NCI-H1417 treated with DMSO at 0.1 percent for 48 hours (cell line): ENCODE measurements around the gene RPS6KA2.
"Not testable (repeated sequence)": the region's sequence is repeated elsewhere in the genome, so short reads cannot be mapped to it uniquely, and the experiment has no call there.

Experiments
- DNase-seq: peaks from one replicate; lab custom pipeline; 2025; lab: John Stamatoyannopoulos, UW

Gene RPS6KA2

DNA sequence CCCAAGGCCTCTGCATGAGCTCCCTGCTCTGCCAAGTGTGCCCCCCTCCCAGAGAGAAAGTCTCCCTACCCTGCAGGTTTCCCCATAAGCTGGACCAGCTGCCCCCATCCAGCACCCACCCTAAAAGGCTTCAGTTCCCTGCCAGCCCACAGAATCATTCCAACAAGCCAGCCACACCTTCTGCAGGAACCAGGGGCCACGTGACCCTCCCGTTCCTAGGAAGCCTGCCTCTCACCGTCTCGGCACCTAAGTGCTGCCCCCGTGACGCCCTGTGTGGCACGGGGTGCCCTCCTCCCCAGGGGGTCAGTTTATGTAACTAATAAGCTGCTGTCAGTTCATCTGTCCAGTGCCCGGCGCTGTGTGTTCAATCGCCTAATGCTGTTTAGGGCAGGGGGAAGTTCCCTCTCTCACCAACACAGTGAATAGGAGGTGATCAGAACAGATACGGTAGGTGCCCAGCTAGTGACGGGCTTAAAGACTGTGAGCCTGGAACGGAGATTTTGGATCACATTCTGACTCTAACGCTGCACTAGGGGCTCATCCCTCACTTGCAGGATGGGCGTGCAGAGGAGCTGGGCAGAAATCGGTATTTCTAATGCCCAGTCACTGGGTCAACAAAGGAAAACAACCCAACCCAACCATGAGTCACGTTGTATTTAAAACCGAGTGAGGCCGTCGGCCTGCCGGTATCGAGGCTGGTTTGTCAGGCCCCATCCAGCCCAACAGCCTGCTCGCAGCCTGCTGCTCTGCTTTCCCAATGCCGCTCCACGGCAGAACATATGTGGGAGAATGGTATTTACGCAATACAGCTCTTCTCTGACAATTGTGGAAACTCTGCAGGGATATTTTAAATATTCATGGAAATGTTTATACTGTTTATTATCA lies 96.6 kb downstream of the RPS6KA2 start:
- no peak for DNase-seq

DNA sequence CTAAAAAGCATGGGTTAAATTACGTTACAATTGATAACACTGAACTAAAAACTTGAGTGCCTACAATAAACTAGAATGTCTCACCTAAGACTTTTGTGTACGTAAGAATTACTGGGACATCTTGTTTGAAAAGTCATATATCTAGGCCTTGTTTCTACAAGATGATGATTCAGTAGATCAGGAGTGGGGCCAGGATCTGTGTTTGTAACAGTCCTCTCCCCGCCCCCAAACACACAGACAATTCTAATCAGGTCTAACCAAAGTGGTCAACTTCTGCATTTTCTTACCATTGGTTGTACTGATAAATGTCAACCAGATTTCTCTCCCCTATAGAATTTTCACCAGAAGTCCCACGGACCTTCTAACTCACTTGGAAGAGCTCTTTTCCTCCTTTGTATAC lies 97.5 kb downstream of the RPS6KA2 start:
- DNase-seq: no peak

DNA sequence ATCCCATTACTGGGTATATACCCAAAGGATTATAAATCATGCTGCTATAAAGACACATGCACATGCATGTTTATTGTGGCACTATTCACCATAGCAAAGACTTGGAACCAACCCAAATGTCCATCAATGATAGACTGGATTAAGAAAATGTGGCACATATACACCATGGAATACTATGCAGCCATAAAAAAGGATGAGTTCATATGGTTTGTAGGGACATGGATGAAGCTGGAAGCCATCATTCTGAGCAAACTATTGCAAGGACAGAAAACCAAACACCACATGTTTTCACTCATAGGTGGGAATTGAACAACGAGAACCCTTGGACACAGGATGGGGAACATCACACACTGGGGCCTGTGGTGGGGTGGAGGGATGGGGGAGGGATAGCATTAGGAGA lies 98.0 kb downstream of the RPS6KA2 start:
- DNase-seq: not testable (repeated sequence)

DNA sequence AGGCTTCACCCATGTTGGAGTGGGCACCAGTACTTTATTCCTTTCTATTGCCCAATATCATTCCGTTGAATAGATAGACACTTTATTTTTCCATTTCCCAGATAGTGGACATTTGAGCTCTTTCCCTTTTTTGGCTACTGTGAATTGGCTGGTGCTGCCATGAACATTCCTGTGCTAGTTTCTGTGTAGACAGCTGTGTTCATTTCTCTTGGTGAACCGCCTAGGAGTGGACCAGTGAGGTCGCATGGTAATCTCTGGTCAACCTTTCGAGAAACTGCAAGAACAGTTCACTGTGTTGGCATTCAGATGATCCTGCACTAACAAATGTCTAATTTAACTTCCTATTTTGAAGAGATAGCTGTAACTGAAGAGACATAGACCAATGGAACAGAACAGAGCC lies 99.2 kb downstream of the RPS6KA2 start:
- no peak for DNase-seq

DNA sequence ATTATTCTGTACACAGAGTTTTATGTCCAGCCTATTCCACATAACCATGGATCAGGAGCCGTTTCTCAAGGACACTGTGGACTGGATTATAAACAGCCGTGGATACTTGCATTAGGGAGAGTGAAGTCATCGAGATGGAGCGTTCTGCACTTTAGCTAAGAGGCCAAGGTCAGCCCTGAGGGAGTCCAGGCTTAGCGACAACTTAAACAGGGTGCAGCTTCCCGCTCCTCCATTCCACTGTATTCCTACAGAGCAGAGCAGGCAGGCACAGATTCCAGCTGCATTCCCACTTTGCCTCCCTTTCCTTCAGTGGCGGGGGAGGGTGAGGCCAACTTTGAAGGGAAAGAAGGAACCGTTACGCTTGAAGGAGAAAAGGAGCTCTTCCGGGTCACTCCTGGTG lies 100.1 kb downstream of the RPS6KA2 start:
- DNase-seq: no peak

DNA sequence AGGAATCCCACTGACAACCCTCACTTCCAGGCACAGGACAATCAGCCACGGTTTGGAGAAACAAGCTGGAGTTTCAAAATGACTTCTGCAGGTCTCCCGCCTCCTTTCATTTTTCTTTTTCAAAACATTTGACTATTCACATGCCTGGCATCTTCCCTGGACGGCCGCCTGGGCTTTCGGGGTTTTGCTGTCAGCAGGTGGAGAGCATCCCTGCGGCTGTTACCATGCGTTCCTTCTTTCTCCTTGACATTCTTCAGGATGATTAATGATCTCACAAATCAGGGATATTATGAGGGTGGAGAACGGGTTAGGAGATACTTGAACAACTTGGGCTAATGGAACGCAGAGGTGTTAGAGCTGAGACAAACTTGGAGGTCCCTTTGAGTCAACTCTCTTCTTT lies 101.5 kb downstream of the RPS6KA2 start:
- no peak for DNase-seq

DNA sequence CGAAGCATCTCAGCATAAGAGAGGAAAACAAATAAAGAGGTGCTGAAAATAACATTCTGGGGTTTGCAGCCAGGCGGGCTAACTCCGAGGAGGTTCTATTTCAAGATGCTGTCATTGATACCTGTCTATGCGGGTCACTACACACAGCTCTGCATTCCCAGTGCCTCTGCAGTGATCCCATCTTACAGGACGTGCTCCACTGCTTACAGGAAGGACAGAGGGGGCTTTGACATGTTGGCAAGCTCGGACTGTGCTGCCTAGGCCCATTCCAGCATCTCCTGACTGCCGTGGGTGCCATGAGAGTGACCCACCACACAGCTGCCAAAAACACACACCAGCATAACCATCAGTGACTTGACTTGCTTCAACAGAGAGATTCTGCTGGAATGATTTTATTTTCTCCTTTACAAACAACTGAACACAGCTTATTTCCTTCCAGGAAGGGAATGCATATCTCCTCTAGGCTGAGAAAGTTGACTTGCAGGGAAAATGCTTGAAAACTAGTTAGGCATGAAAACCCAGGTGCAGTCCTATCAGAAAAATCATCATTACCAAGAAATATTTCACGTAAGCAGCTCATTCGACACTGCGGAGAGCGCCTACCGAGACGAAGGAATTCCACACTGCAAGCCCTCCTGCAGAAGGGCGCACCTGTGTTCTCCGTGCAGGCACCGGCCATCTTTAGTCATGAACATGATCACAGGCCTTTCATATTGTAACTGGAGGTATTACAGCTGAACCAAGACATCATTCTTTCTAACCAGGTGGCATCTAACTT lies 103.1 kb downstream of the RPS6KA2 start:
- no peak for DNase-seq

DNA sequence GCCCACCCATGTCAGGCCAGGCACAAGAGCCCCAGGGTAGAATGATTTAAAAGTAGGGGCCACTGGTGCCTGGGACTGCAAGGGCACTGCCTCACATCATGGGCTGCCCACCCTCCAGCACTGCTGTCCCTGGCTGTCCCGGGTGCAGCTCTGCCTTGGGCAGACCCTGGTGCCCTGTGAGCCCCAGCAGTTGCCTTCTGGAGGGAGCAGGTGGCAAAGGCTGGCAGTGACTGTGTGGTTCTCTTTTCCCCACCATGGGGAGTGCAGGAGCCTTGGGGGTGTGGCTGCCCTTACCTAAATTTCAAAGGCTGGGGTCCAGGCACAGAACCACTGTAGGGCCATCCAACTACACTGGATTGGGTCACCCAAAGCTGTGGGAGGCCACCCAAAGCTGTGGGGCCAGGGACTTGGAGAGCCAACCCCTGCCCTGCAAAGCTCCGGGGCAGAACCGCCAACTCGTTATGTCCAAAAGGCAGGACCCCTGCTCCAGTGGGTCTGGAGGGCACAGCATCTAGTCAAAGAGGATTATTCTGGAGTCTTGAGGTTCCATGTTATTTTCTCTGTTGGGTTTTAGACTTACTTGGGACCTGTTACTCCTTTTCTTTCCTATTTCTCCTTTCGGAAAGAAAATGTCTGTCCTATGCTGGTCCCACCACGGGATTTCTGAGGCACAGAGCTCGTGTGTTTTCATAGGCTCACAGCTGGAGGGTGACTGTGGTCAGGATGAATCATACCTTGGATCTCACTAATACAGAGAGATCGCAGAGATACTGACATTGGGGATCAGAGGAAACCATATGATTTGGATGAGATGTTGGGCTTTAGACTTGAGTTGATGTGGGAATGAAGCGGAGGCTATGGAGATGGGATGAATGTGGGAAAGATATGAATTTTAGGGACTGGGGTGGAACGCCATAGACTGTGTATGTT lies 105.9 kb downstream of the RPS6KA2 start:
- no peak for DNase-seq

DNA sequence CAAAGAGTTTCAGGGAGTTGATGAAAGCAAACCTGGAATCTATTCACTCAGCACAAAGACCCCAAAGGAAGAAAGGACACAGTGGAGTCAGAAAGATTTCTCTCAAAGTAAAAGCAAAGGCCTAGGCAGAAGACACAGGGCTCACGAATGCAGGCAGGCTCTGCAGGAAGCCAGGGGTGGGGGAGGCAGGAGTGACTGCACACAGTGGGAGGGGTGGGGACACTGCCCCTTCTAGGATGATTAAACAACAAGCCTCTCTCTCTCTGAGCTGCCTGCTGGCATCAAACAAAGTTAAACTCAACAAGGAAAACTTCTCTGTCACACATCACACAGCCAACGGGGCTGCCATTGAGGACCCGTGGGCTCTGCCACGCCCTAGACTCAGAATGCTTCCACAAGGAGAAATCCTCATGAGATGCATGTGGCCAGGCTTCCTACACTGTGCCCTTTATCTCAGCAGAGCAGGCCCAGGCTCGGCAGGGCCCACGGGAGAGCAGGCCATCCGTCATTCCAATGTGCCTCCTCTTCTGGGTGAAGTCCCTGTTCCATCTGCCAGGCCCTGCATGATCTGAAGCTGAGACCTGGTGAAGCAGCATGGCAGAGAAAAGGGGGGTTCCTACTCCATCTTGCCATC lies 110.7 kb downstream of the RPS6KA2 start:
- no peak for DNase-seq

DNA sequence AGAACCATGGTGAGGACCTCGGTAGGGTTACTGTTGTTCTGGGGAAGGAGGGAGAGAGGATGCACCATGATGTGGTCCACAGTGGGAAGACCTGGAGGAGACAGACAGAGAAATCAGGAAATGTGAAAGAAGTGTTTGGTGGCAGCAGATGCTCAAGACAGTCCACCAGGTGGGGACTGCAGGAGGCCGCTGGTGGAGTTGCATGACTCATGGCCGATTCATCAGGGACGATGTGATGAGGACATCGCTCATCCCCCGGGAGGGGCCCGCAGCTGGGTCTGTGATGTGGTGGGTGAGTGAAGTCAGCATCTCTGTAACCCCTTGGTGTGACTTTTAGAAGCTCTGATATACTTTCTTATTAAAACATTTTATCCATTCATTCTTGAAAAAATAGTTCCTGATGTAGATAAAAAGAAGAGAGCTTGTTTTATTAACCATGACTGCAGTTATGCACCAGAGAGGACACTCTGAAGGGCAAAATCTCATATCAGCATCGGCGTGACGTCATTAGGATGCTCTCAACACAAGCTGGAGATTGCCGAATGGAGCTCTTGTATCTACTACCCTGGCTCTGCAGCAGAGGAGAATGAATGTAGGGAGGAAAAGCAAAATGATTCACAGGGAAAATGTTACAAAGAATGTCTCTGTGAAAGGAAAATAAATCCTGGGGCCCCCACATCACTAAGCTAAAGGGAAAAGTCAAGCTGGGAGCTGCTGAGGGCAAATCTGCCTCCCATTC lies 111.8 kb downstream of the RPS6KA2 start:
- no peak for DNase-seq

DNA sequence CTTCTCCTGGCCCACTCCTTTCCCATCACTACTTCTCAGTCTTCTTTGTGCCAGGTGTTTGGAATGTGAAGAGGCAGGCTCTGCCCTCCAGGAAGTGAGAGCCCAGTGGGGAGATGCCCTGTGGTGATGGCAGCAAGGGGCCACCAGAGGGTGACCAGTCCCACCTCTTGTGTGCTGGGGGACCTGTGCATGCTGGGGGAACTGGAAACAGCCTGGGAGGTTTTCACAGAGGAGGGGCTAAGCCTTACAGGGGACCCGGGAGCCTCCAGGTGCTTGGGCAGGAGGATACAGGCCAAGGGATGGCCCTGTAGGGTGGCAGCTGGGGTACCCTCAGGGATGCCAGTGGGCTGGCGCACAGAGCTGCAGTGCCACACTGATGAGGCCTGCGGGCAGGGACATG lies 112.9 kb downstream of the RPS6KA2 start:
- no peak for DNase-seq

DNA sequence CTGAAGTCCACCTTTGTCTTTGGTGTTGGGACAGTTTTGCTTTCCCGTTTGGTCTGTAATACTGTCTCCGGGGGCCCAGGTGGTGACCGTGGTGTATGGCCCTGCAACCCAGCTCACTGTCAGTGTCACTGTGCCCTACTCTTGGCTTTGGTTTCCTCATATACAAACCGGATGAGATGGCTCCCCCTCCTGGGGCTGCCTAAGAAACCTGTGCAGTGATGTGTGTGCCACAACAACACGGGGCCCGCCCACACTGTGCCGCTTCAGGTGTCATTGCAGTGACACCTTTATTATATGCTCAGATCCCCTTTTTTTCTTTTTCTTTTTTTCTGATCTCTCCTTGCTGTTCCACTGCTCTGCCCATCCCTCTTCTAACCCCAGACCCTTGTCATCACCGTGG lies 114.5 kb downstream of the RPS6KA2 start:
- DNase-seq: no peak

DNA sequence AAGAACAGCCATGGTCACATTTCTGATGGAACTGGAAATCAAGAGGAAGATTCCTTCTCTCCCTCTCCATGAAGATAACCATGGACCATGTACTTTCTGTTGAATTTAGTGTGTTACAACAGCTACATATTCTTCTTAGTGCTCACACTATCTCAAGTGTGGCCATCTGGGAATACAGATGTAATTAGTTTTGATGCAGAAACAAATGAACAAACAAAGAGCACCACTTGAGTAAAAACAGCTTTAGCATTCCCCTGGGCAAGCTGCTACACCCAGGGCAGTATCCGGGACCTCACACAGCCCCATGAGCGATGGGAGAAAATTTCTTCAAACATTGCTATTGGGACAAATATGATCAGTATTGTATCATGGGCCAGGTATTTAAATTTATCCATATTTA lies 115.7 kb downstream of the RPS6KA2 start:
- no peak for DNase-seq

DNA sequence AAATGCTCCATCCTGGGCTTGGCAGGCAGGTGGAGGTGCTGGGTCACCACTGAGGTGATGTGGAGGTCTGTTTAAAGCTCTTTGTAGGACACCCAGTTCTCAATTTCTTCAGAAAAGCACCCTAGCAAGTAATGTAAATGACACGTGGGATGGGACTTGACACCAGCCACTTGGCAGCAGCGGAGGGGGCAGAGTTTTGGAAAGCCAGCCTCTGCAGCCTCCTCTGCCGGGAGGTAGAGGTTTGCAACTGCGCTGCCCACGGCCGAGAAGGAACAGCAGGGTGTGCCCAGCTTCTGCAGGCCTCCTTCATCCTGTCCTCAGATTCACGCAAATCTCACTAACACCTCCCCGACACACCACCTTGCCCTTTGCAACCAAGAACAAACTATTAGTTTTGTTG lies 117.9 kb downstream of the RPS6KA2 start:
- no peak for DNase-seq

DNA sequence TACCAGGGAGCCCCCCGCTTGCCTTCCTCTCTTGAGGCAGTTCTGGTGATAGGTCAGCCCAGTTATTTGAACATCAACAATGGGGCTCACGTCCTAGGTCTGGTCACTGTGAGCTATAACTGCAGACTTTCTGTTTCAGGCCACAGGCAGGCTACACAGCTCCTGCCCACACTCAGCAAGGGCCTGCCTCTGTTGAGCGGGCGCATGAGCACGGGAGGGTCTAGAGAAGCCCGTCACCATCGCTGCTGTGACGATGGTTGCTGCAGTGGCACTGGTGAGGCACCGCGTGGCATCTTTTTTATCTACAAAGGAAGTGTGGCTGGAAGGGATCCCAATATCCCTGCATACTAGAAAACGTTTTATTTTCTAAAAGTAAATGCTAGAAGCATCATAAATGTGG lies 118.3 kb downstream of the RPS6KA2 start:
- DNase-seq: no peak

DNA sequence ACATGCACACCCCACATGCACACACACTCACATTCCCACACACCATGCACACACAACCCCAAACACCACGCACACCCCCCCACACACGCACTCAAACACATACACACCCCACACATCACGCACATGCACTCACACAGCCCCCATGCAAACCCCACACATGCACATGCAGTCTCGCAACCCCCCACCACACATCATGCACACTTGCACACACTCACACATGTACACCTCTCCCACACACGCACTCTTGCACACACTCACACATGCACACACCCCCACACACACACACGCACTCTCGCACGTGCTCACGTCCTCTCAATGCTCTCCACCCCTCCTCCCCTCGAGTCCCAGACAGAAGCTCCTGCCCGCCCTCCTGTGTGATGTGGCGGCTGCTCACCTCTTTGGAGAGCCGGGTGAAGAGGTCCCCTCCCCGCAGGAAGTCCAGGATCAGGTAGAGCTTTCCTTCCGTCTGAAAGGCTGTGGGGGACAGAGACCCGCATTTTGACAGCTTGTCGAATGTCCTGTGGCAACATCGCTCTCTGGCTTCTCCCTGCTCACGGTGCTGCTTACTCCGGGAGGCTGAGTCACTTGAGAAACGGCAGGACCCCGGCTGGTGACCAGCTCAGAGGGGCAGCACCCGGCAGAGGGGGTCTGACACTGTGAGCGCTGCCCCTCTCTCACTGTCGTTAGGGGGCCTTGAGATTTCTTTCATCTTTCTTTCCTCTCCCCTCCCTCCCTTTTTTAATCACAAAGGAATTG lies 119.1 kb downstream of the RPS6KA2 start:
- DNase-seq: no peak

DNA sequence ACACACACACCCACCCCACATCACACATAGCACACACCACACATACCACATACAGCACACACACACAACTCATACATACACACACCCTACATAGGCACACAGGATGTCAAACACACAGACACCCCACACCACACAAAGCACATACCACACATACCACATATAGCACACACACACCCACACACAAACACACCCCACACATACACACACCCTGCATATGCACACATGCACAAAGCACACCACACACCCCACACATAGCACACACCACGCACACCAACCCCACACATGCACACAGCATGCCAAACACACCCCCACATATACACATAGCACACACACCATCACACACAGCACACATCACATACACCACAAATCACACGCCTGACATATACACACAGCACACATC lies 119.7 kb downstream of the RPS6KA2 start:
- DNase-seq: no peak

DNA sequence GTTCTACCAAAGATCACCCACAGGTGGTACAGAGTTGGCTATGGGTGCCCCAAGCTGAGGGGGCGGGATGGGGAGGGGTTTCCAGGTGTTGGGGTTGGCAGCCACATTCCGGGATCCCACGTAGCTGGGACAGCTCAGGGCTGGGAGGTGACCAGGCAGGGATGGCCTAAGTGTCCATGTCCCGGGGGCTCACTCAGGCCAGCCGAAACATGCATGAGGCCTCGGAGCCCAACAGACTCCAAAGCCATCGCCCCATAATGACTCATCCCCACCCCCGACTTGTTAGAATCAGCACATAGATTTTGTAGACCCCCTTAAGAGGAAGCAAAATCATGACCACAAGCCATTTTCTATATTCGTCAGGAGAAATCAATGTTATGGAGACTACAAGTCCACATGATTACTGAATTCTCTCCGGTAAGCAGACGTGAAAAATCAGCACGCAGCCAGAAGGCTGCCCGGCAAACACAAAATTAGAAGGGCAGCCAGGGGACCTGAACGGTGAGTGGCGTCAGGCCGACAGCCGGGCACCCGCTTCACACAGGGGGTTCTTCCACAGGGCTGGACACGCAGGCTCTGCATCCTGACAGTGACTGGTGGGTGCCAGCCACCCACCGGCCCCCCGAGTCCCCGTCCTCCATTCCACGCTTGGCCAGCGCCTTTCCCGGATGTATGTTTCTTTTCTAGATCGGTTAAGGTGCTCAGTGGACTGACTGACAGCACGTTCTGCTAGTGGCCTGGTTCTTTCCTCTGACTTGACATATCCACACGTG lies 121.7 kb downstream of the RPS6KA2 start:
- no peak for DNase-seq

DNA sequence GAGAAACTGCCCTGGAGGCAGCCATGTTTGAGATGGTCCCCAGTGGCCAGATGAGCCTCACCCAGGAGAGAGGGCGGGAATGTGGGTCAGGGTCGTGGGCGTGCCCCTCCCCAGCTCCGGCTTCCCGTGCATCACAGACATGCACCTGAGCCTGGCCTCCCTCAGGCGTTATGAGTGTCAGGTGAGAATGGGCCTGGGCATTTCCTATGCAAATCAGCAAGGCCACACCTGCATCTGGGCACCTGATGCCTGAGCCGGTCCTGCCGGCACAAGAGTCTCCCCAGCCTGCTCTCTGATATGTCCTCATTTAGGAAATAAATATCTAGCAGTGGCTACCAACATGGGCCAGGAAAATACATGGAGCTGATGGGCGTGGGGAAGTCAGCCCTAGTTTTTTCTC lies 123.0 kb downstream of the RPS6KA2 start:
- no peak for DNase-seq
